Hepatocyte (in vitro differentiated cells): ENCODE data around the gene XXYLT1.

Experiments
- EZH2 ChIP-seq: fragments of 200-600 bp; sonication (generic); IDR thresholded peaks from 2 replicates; pipeline ENCODE4 v1.6.1; 2016; ENCODE audit warnings: antibody characterized with exemption, mild to moderate bottlenecking, borderline replicate concordance
- EZH2phosphoT487 ChIP-seq: fragments of 200-600 bp; sonication (generic); IDR thresholded peaks from one replicate; pipeline ENCODE4 v1.6.1; 2018; ENCODE audit warnings: antibody characterized with exemption, mild to moderate bottlenecking, low read depth, moderate library complexity; ENCODE audit not compliant: unreplicated experiment, severe bottlenecking
- TF ChIP-seq, protein P1 (sequence below): fragments of 200-600 bp; sonication (generic); IDR thresholded peaks from 2 replicates; pipeline ENCODE4 v1.5.1; 2016; ENCODE audit warnings: antibody characterized with exemption, mild to moderate bottlenecking; ENCODE audit not compliant: poor library complexity

DNA sequence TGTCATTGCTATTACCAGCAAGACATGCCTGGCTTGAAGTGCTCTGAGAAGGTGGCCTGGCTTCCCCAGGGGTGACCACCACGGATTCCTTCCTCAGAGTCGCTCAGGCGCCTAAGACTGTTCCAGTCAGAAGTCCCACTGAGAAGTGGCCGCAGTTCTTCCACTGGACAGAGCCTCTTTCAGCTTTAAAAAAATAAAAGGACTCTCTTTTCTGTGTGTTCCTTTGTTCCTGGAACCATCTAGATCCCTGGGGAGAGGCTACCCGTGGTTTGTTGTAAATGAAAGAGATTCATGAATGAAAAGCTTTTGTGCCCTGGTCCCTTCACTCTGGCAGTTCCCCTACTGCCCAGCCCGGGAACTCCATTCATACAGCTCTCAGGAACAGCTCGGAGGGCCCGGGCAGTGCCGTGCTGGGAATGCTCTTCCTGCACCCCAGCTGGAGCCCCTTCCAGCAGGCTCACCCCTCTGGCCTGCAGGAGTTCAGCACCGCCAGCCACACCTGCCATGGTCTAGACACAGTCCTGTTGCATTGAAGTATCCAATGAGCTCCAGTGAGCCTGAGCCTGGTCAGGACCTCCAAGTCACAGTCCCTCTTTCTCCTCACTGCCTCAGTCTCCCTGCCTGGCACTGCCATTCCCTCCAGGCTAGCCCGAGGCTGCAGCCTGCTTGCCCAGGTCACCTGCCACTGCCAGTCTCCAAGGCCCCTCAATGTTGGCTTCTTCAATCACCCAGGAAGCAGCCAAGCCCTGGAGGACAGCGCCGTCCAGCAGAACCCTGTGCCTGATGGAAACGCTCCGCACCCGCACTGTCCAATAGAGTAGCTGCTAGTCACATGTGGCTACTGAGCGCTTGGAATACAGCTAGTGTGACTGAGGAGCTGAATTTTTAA lies 75.4 kb downstream of the XXYLT1 start:
- TF ChIP-seq, protein P1, sequence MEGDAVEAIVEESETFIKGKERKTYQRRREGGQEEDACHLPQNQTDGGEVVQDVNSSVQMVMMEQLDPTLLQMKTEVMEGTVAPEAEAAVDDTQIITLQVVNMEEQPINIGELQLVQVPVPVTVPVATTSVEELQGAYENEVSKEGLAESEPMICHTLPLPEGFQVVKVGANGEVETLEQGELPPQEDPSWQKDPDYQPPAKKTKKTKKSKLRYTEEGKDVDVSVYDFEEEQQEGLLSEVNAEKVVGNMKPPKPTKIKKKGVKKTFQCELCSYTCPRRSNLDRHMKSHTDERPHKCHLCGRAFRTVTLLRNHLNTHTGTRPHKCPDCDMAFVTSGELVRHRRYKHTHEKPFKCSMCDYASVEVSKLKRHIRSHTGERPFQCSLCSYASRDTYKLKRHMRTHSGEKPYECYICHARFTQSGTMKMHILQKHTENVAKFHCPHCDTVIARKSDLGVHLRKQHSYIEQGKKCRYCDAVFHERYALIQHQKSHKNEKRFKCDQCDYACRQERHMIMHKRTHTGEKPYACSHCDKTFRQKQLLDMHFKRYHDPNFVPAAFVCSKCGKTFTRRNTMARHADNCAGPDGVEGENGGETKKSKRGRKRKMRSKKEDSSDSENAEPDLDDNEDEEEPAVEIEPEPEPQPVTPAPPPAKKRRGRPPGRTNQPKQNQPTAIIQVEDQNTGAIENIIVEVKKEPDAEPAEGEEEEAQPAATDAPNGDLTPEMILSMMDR: no peak
- no peak for TF ChIP-seq EZH2
- TF ChIP-seq EZH2phosphoT487: no peak
